ENCODE data around the gene SCFD2. TPM values are rescaled to one million over a fixed set of nuclear protein-coding genes. Genes with fewer than 3 reads are reported as not detected.

SCFD2 gene
- total and polyA plus RNA-seq, 2 experiments from 2014 or later, result 13.2 to 15.9 TPM

GRCh38 chr4:53068755-53069330, 297.0 kb downstream of the SCFD2 start:
- Histone ChIP-seq H3K4me3 (no peak overlapping the region), H3K27ac (no peak overlapping the region), H3K36me3 (no peaks in the 10 kb centered on the region), H3K27me3 (no peaks in the 10 kb centered on the region), H3K9me3 (ENCODE audit: low read depth) (no peaks in the 10 kb centered on the region), H3K4me1 (ENCODE audit: low read depth) (no peaks in the 10 kb centered on the region)
- no peak for TF ChIP-seq CTCF (IDR thresholded peaks at IDR 0.05; ENCODE audit: low read depth, low read length)
- DNase-seq (ENCODE audit: low read depth in 1 of 2, low spot score in 1 of 2), result no peak

GRCh38 chr4:53067125-53067802, 298.6 kb downstream of the SCFD2 start:
- H3K36me3 ChIP-seq, result no peaks in the 10 kb centered on the region
- no peak for TF ChIP-seq CTCF (IDR thresholded peaks at IDR 0.05; ENCODE audit: low read depth, low read length)
- H3K4me1 ChIP-seq (ENCODE audit: low read depth), result no peaks in the 10 kb centered on the region
- DNase-seq (ENCODE audit: low read depth in 1 of 2, low spot score in 1 of 2), result no peak
- no peak overlapping the region for H3K4me3 ChIP-seq
- no peak overlapping the region for H3K27ac ChIP-seq
- H3K27me3 ChIP-seq, result no peaks in the 10 kb centered on the region
- no peaks in the 10 kb centered on the region for H3K9me3 ChIP-seq (ENCODE audit: low read depth)

- no peak overlapping the region for H3K27ac ChIP-seq
- H3K9me3 ChIP-seq (ENCODE audit: low read depth), result no peaks in the 10 kb centered on the region
- H3K4me3 ChIP-seq, result no peak overlapping the region
- no peak for TF ChIP-seq CTCF (IDR thresholded peaks at IDR 0.05; ENCODE audit: low read depth, low read length)
- H3K27me3 ChIP-seq, result no peaks in the 10 kb centered on the region
- no peaks in the 10 kb centered on the region for H3K36me3 ChIP-seq
- H3K4me1 ChIP-seq (ENCODE audit: low read depth), result no peaks in the 10 kb centered on the region
- DNase-seq (ENCODE audit: low read depth in 1 of 2, low spot score in 1 of 2), result no peak
Observed at GRCh38 chr4:53066155-53066554, 299.7 kb downstream of the SCFD2 start.

GRCh38 chr4:53064609-53065008, 301.3 kb downstream of the SCFD2 start:
- H3K27me3 ChIP-seq, result no peaks in the 10 kb centered on the region
- H3K27ac ChIP-seq, result no peak overlapping the region
- H3K4me1 ChIP-seq (ENCODE audit: low read depth), result no peaks in the 10 kb centered on the region
- DNase-seq (ENCODE audit: low read depth in 1 of 2, low spot score in 1 of 2), result no peak
- no peaks in the 10 kb centered on the region for H3K36me3 ChIP-seq
- no peak overlapping the region for H3K4me3 ChIP-seq
- no peaks in the 10 kb centered on the region for H3K9me3 ChIP-seq (ENCODE audit: low read depth)
- TF ChIP-seq CTCF (IDR thresholded peaks at IDR 0.05; ENCODE audit: low read depth, low read length), result no peak

GRCh38 chr4:53061091-53061850, 304.6 kb downstream of the SCFD2 start:
- no peak for TF ChIP-seq CTCF (IDR thresholded peaks at IDR 0.05; ENCODE audit: low read depth, low read length)
- Histone ChIP-seq H3K4me1 (ENCODE audit: low read depth) (no peaks in the 10 kb centered on the region), H3K4me3 (no peak overlapping the region), H3K27me3 (no peaks in the 10 kb centered on the region), H3K36me3 (no peaks in the 10 kb centered on the region), H3K9me3 (ENCODE audit: low read depth) (no peaks in the 10 kb centered on the region), H3K27ac (no peak overlapping the region)
- no peak for DNase-seq (ENCODE audit: low read depth in 1 of 2, low spot score in 1 of 2)

Measured in cardiac muscle cell (in vitro differentiated cells and primary cell).